ENCODE measurements around the gene C1S. TPM values are rescaled to one million over a fixed set of nuclear protein-coding genes. Genes with fewer than 3 reads are reported as not detected.

C1S gene
- total and polyA plus RNA-seq, 2 donors (not counting 3 experiments of a cell fraction or from before 2014, with no cell fraction given) = 0.32 to 0.38 TPM

DNA sequence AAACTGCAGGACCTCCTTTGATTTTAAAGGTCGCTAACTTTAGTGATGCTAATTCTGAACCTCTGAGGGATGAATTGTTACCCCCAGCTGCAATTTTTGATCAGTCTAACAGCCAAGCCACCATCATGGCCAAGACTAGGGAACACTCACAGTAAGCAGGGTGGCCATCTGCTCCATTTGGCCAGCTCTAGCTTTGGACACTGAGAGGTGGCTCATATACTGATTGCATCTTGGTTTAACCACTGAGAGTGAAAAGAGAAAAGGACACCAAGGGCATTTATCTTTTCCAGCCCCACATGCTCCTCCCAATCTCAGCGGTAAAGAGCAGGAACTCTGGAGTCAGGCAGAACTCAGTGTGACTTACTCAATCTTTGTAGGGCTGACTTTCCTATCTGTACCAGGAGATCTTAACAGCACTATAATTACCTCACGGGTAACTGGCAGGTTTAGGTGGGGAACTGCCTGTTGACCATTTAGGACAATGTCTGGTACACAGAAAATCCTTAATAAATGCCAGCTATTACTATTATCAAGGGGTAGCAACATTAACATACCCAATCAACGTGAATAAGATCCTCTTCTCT lies 48.4 kb upstream of the C1S start:
- no peak overlapping the region for H2AFZ ChIP-seq (ENCODE audit: low read depth, low read length)
- POLR2A ChIA-PET = no interaction called here
- no peaks in the 10 kb centered on the region for H3K79me2 ChIP-seq (ENCODE audit: control insufficient read depth, insufficient read depth, low read length)

More for the DNA sequence above, 48.4 kb upstream of the C1S start:
- H3K4me3 ChIP-seq (replicated peaks in 1 of 3; ENCODE audit: insufficient read depth in 1 of 3, low read depth in 1 of 3, low read length in 3 of 3) = no peak overlapping the region
- intact Hi-C loops (cut with micrococcal nuclease) = no loop called here
- no peak overlapping the region for H3K9ac ChIP-seq (replicated peaks; ENCODE audit: extremely low read depth, insufficient read depth, low read length)
- H3K4me1 ChIP-seq (ENCODE audit: control insufficient read depth, extremely low read depth, insufficient read depth, low read length) = peaks cover 4% of the 10 kb centered on the region
- H3K27ac ChIP-seq (ENCODE audit: insufficient read depth, low read depth, low read length) = no peak overlapping the region
- no peaks in the 10 kb centered on the region for H3K9me1 ChIP-seq (replicated peaks; ENCODE audit: control insufficient read depth, extremely low read depth, insufficient read depth, low read length)
- TF ChIP-seq MYC (IDR thresholded peaks at IDR 0.05; ENCODE audit: low read depth, low read length) (no peak), POLR2AphosphoS5 (IDR thresholded peaks at IDR 0.05; ENCODE audit: insufficient read depth, low read depth, low read length) (no peak), FOS (IDR thresholded peaks at IDR 0.05; ENCODE audit: borderline replicate concordance, insufficient read depth, low read length) (no peak), GATA2 (IDR thresholded peaks at IDR 0.05; ENCODE audit: insufficient read depth, insufficient read length, low read depth, low read length) (no peak), EZH2 (IDR thresholded peaks at IDR 0.05; ENCODE audit: borderline replicate concordance, low read depth, low read length, severe bottlenecking) (no peak), POLR2A (IDR thresholded peaks at IDR 0.05; ENCODE audit: low read depth, low read length) (no peak), JUN (IDR thresholded peaks at IDR 0.05; ENCODE audit: borderline replicate concordance, insufficient read depth, insufficient read length, low read depth) (no peak)
- TF ChIP-seq, protein P1, sequence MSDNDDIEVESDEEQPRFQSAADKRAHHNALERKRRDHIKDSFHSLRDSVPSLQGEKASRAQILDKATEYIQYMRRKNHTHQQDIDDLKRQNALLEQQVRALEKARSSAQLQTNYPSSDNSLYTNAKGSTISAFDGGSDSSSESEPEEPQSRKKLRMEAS (IDR thresholded peaks at IDR 0.05; ENCODE audit: insufficient read depth, insufficient read length) = no peak
- TF ChIP-seq, protein P2, sequence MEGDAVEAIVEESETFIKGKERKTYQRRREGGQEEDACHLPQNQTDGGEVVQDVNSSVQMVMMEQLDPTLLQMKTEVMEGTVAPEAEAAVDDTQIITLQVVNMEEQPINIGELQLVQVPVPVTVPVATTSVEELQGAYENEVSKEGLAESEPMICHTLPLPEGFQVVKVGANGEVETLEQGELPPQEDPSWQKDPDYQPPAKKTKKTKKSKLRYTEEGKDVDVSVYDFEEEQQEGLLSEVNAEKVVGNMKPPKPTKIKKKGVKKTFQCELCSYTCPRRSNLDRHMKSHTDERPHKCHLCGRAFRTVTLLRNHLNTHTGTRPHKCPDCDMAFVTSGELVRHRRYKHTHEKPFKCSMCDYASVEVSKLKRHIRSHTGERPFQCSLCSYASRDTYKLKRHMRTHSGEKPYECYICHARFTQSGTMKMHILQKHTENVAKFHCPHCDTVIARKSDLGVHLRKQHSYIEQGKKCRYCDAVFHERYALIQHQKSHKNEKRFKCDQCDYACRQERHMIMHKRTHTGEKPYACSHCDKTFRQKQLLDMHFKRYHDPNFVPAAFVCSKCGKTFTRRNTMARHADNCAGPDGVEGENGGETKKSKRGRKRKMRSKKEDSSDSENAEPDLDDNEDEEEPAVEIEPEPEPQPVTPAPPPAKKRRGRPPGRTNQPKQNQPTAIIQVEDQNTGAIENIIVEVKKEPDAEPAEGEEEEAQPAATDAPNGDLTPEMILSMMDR (IDR thresholded peaks at IDR 0.05; ENCODE audit: extremely low read depth in 1 of 2, insufficient read depth in 1 of 2, low read depth in 1 of 2, low read length in 2 of 2) = no peak
- no peaks in the 10 kb centered on the region for H3K9me3 ChIP-seq (replicated peaks; ENCODE audit: control insufficient read depth, insufficient read depth, low read length)
- no peaks in the 10 kb centered on the region for H3K27me3 ChIP-seq (ENCODE audit: control insufficient read depth in 2 of 2, insufficient read depth in 2 of 2, low read length in 2 of 2)
- H4K20me1 ChIP-seq (replicated peaks; ENCODE audit: control insufficient read depth, extremely low read depth, insufficient read depth, low read length) = no peaks in the 10 kb centered on the region
- CTCF ChIA-PET = interaction anchor here (1.2 kb wide), 1 partner anchor 7 kb away, joined by 3 read pairs; no protein-coding TSS in a partner anchor
- DNase-seq (ENCODE audit: low read depth, low spot score) = no peak
- dilution Hi-C loops (cut with MboI; ENCODE audit: extremely low pct_ligation_motif_present, low sequenced_read_pairs) = no loop called here
- no peak overlapping the region for H3K4me2 ChIP-seq (ENCODE audit: insufficient read depth, low read length)
- no peak for FAIRE-seq
- BruUV-seq (replicated peaks) = no TSS peak
- peaks cover 0 to 2% of the 10 kb centered on the region in 2 experiments for H3K36me3 ChIP-seq (ENCODE audit: control insufficient read depth in 2 of 2, extremely low read depth in 1 of 2, insufficient read depth in 2 of 2, low read length in 2 of 2)

All from endothelial cell of umbilical vein (primary cell).